NT2/D1 (cell line): ENCODE measurements around the gene WASF2.

Experiments
- SUZ12 ChIP-seq: IDR thresholded peaks from 2 replicates; pipeline ENCODE4 v1.6.1; 2011; ENCODE audit not compliant: insufficient read length, insufficient read depth; ENCODE audit errors: extremely low read depth
- YY1 ChIP-seq: IDR thresholded peaks from 2 replicates; pipeline ENCODE4 v1.6.1; 2011; ENCODE audit not compliant: insufficient read length, insufficient read depth
- ZNF274 ChIP-seq: IDR thresholded peaks from 2 replicates; pipeline ENCODE4 v1.6.1; 2011; ENCODE audit warnings: mild to moderate bottlenecking, low read depth, low read length

- TF ChIP-seq SUZ12: no peak
- no peak for TF ChIP-seq ZNF274
- no peak for TF ChIP-seq YY1
These were observed 25.7 kb upstream of the WASF2 start for GRCh38 chr1:27515626-27516025.
